Fibroblast of skin of right biceps (primary cell): ENCODE data around the gene GPR146.

Experiments used
- DNase-seq: peaks from one replicate; pipeline ENCODE4 v3.0.0-alpha.2; 2013

Gene GPR146

DNA sequence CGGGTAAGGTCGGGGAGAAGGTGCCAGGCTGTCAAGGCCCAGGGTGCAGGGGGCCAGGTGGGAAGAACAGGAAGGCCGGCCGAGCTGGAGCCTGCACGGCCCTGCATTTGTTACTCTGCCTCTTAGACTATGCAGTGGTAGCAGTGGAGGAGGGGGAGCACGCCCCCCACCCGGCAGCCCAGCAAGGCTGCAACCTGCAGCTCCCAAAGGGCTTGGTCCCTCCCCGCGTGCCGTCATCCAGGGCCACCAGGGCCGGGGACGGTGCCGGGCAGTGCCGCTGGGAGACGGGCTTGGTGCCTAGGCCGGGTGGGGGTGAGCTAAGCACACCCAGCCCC, 36.5 kb downstream of the GPR146 start:
- DNase-seq: no peak

DNA sequence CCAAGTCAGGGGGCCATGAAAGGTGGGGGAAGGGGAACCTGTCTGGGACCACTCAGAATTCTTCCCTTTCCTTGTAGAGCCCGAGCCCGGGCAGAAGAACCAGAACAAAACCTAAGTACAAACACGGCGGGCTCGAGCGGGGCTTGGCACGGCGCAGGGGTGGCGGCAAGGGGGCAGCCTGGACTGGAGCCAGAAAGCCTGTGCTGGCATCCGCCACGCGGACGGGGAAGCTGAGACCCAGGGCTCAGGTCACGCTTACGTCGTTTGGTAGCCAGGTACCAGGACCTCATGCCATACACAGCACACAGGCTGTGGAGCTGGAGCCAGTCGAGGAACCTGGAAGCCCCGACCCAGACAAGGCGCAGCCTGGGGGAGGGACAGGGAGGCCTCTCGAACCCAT, 37.0 kb downstream of the GPR146 start:
- no peak for DNase-seq

DNA sequence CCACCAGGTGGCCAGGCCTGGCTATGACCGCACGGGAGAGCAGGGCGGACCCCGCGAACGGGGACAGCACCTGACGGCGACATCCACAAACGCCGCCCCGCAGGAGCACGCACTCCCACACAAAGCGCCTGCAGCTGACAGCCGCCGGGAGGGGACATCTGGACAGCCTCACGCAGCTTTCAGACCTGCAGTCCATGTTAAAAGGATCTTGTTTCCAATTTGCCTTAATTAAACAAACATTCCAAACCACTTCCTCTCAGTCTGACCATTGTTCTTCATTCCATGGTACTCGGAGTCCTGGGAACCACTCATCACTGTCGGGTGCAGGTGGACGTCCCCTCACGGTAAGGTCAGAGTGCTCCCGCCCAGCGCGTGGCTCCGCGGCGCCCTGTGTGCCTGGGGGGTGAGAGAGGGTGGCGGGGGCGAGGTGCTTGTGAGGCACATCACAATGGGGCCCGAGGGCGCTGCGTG, 37.6 kb downstream of the GPR146 start:
- DNase-seq: no peak

DNA sequence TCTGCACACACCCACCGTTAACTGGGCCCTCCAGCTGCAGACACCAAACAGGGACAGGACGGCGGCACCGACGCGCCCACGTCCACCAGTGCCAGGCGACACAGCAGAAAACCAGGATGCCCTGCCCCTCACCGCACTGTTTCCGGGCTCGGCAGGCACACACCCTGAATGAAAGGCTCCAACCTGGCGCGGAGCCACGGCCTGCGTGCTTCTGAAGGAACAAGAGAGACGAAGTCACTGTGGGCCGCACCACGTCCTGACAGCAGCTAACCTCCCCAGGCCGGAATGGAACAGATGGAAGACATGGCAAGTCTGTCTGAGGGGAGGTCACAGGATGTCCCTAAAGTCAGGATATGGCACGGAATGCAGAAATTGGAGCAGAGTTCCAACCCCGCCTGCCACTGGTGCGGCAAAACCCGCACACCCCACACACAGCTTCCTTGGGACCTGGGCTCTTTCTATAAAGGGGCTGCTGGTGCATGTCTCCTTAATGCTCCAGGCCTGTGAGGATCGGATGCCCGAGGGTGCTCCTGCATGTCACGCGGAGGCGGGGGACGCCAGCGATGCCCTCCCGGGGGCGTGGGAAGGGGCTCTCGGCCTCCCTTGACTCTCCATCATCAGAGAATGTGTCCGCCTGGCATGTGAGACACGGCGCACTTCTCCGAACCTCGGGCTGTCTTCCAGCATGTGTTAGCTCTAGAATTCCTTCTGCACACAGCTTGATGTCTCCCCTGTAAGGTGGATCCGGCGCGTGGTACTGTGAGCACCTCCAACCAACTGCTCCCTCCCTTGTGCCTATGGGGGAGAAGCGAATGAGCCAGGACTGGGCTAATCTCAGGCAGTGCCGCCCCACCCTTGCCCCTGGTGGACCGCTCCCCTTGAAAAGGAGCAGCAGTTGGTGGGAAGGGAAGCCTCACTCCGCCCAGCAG, 39.6 kb downstream of the GPR146 start:
- no peak for DNase-seq

DNA sequence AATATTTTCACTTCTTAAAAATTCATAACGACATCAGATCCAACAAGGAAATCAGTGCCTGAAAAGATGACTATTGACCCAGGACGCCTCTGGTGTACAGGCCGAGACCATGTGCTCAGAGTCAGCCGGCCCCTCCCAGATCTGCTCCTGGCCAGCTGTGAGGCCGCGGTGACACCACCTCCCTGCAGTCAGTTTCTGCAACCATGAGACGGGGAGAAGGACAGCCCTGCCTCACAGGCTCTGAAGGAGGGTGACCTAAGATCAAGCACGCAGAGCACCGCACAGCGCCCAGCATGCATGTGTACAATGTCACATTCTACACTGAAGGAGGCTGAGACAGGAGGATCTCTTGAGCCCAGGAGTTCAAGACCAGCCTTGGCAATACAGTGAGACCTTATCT, 40.9 kb downstream of the GPR146 start:
- DNase-seq: no peak

DNA sequence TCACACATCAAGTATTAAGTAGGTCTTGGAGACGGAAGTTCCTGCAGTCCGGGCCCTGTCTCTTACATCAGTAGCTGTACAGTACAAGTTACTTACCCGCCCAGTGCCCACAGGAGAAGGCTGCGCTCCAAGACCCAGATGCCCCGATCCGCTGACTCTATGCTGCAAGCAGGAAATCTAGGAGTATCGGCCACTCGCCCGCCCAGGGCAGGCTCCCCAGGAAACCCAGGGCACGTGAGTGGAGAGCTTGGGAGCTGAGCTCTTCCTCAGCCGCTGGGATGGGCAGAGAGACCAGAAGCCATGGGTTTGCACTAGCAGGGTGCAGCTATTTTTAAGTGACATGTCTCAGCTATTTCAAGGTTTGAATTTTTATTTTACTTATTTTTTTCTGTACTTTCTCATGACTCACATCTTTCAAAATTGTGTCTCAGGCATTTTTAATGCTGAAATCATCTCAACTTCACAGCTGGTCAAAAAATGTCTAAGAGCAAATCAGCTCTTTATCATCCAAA, 41.6 kb downstream of the GPR146 start:
- peak; percentile 46 for DNase-seq

DNA sequence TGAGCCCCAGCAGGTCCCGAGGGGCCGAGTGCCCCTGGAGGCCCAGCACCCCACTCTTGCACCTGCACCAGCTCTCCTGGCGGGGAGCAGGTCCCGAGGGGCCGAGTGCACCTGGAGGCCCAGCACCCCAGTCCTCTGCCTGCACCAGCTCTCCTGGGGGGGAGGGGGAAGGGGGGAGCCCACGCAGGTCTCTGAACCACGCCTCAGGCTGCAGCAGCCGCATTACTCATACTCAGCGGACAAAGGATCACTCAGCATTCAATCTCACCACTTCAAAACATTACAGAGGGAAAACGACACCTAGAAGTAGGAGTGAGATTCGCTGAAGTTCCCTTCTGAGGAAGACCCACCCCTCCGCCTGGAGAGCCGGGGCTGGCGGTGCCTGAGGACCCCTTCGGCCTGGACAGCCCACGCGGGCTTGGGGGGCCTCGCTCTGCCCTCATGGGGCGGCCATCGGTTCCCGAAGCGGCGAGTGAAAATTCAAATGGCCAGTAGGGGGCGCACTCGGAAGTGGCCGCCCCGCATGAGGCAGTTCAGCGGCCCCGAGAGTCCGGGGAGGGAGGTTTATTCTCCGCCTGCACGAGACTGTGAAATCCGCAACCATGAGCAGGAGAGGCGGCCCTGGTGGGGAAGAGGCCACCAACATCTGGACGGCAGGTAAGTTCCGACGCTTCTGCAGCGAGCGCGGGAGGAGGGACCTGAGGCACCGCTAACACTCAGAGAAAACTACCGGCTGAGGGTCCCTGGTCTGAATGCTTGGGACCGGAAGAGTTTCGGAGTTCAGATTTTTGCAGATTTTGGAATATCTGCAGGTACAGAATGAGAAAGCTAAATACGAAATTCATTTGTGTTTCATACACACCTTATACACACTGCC, 42.5 kb downstream of the GPR146 start:
- DNase-seq: peak; percentile 56

DNA sequence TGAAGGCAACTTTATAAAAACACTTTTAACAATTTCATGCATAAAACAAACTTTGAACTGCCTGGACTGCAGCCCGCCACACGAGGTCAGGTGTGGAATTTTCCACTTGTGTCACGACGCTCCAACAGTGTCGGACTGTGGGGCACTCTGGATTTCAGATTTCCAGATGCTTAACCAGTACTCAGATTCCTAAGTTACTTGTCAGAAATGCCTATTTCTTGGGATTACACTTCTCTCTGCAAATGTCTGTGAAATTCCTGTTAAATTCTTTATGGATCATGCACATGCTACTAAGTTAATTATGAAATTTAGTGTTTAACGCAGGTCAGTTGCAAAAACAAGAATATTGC, 43.1 kb downstream of the GPR146 start:
- peak; percentile 63 for DNase-seq

DNA sequence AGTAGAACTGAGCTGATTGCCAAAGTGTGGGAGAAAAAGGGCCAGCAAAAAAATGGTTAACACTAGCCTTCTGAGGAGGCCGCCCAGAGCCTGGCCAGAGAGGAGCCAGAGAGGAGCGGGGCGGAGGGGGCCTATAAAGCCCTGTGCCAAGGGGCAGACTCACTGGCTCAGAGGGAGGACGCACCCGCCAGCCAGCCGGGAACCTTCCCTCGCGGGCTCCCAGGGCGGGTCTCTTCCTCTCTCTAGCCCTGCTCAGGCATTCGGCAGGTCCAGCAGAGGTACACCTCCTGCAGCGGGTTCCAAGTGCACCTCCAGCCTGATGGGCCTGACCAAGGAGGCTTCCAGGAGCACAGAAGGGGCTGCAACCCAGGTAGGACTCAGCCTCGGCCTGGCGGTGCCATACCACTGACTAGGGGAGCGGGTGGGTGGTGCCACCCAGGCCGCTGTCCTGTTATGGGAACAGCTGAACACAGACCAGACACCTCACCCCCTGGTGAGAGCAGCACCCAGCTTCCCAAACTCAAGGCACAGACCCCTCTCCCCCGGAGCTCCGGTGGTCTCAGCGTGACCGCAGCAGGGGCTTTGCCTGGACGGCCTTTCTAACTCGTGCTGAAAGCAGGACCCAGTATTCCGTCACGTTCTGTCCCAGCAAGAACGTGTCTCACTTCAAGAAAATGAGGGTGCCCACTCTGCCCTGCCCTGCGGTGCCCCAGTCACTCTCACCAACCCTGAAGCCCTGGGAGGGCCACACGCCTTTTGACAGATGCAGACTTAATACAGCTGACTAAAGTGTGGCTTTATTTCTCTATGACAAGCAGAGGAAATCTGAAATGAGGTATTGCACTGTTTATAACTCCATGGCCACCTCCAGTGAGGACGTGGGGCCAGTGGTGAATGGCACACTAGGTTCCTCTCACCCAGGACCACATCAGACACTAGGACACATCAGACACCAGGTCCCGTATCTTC, 43.9 kb downstream of the GPR146 start, which contains the start of gene GPER1:
Gene GPER1, plus strand, starts transcription at position 162 of the 969 bp plus-strand sequence. CDS start 3,616 bp downstream, outside the sequence.
- peak; percentile 24 for DNase-seq

DNA sequence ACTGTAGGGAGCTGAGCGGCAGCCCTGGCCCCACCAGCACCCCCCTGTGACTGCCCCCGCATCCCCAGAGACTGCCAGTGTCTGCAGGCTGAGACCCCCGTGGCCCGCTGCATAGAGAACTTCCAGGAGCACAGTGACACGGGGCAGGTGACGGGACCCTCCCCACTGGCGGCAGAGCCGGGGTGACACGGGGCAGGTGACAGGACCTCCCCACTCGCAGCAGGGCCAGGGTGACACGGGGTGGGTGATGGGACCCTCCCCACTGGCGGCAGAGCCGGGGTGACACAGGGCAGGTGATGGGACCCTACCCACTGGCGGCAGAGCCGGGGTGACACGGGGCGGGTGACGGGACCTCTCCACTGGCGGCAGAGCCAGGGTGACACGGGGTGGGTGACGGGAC, 45.9 kb downstream of the GPR146 start:
- no peak for DNase-seq

DNA sequence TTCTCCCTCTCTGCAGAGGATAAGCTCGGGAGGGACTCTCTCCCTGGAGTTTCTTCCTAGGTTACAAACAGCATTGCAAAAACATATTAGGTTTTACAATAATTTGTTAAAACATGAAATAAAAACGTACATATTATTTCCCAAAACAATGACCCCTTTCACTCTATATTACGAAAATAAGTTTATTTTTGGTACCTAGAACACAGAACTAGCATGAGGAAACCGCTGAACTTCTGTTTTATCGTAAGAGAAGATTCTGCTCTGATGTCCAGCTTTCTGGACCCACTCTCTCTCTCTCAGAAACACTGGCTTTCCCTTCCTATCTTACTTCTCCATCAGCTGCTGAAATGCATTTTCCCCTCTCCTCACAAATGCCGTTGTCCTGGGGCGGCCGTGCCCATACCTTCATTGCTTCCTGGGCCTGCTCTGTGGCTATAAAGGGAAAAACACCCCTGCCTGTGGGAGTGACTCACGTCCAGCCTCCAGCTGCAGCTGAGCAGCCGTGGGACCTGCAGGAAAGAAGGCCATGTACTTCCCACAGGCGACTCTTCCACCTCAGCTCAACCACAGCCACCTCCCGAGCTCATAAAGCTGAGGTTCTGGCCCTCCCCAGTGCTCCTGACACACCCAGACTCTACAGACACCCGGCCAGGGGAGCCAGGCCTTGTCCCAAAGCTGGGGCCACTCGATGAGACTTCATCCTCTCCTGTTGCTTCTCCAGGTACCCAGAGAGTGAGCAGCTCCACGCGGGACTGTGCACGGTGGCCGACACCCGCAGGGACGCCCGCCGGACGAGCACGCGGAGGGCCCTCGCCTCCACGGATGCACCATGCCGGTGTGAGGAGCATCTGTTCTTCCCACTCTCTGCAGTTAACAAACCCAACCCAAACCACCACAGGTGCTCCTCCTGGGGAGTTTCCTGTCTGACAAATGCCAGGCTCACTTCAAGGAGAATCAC, 46.6 kb downstream of the GPR146 start:
- no peak for DNase-seq

DNA sequence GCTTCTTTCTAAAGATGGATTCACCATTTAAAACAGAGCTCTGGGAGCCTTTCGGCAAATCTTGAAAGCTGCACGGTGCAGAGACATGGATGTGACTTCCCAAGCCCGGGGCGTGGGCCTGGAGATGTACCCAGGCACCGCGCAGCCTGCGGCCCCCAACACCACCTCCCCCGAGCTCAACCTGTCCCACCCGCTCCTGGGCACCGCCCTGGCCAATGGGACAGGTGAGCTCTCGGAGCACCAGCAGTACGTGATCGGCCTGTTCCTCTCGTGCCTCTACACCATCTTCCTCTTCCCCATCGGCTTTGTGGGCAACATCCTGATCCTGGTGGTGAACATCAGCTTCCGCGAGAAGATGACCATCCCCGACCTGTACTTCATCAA, 47.3 kb downstream of the GPR146 start:
- no peak for DNase-seq

DNA sequence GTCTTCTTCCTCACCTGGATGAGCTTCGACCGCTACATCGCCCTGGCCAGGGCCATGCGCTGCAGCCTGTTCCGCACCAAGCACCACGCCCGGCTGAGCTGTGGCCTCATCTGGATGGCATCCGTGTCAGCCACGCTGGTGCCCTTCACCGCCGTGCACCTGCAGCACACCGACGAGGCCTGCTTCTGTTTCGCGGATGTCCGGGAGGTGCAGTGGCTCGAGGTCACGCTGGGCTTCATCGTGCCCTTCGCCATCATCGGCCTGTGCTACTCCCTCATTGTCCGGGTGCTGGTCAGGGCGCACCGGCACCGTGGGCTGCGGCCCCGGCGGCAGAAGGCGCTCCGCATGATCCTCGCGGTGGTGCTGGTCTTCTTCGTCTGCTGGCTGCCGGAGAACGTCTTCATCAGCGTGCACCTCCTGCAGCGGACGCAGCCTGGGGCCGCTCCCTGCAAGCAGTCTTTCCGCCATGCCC, 47.9 kb downstream of the GPR146 start:
- no peak for DNase-seq

DNA sequence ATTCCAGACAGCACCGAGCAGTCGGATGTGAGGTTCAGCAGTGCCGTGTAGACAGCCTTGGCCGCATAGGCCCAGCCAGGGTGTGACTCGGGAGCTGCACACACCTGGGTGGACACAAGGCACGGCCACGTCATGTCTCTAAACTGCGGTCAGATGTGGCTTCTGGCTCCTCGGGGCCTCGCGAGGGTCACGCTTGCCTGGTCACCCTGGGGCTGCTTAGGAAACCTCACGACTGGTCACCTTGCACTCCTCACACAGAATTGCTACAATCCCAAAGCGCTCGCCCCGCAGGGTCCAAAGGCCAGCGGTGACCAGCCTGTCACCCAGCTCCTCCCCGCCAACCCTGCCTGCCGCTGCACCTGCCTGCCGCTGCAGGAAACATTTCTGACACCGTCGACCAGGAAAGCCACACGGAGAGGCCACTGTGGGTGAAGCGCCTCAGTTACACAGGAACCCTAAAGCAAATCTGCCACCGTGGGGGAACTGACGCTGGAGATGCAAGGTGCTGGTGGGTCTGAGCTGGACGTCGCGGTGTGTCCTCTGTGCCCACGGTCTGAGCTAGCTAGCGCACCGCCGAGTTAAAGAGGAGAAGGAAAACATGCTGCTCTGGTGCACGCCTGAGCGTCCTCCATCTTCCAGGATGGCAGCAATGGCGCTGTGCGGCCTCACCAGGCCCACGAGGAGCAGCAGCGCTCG, 48.6 kb downstream of the GPR146 start:
- DNase-seq: no peak

DNA sequence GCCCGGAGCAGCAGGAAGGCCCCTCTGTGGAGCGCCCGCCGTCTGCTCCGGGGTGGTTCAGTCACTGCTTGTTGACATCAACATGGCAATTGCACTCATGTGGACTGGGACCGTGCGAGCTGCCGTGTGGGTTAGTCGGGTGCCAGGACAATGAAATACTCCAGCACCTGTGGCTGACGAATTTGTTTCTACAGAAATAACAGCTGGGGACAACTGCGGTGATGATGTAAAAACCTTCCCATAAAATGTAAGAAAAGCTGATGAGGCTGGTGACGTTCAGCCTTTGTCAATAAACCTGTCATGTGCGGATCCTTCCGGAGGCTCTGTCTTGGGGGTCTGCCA, 49.1 kb downstream of the GPR146 start:
- DNase-seq: no peak

DNA sequence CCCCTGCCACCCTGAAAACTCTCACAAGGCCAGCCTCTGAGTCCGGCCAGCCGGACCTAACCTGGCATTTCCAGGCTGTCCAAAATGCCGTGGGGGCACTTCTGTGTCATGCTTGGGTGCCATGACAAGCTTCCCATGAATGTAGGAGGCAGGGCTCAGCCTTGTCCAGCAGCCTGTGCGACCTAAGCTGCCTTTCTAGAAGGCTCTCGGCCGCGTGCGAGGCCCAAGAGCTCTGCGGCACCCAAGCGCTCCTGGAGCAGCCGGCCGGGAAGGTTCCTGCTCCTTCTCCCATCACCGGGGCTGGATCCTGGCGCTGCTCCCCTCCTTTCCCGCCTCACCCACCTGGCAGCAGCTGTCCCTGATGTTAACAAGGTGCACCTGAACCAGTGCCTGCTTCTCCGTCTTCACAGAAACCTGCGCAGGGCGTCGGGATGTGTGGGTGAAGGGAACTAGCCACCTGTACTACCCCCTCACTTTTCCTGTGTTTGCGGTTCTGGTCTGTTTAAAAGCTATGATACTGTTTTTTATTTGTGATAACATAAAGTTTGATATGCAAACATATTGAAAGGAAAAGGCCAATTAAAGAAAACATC, 49.7 kb downstream of the GPR146 start:
- DNase-seq: no peak

DNA sequence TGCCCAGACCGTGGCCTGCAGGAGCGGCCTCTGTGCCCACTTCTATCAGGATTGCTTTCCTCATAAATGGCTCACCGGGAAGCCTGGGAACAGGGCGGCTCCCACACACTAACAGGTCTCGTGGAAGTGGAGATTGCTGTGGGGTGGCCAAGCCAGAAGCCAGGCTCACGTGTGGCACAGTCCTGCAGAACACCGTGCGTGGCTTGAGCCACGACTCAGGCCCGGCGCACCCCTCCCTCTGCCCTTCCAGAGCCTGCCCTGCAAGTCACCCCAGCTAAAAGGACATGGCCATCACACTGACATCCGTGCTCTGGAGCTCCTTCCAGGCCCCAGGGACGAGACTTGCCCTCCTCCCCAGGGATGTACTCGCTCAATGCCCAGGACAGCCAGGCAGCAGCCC, 50.5 kb downstream of the GPR146 start:
- no peak for DNase-seq

DNA sequence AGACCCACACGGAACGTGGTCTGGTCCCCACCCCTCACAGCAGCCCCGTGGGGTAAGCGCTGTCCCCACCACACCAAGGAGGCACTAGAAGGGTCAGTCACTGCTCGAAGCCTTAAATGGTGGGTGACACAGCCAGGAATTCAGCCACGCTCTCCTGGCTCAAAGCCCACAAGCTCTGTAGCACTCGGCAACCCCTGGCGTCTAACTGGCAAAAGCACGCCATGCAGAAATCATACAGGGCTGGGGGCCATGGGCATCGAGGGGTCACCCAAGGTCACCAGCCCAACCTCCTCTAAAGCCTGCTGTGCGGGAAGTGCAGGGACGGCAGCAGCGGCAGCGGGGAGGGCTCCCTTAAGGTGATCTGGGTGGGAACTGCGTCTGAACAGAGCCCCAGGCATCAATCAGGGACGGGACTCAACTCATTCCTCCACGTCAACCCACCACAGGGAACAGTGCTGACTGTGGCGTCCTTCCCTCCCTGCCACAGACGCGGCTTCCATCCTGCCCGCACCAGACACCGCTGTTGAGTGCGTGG, 51.3 kb downstream of the GPR146 start:
- DNase-seq: no peak

DNA sequence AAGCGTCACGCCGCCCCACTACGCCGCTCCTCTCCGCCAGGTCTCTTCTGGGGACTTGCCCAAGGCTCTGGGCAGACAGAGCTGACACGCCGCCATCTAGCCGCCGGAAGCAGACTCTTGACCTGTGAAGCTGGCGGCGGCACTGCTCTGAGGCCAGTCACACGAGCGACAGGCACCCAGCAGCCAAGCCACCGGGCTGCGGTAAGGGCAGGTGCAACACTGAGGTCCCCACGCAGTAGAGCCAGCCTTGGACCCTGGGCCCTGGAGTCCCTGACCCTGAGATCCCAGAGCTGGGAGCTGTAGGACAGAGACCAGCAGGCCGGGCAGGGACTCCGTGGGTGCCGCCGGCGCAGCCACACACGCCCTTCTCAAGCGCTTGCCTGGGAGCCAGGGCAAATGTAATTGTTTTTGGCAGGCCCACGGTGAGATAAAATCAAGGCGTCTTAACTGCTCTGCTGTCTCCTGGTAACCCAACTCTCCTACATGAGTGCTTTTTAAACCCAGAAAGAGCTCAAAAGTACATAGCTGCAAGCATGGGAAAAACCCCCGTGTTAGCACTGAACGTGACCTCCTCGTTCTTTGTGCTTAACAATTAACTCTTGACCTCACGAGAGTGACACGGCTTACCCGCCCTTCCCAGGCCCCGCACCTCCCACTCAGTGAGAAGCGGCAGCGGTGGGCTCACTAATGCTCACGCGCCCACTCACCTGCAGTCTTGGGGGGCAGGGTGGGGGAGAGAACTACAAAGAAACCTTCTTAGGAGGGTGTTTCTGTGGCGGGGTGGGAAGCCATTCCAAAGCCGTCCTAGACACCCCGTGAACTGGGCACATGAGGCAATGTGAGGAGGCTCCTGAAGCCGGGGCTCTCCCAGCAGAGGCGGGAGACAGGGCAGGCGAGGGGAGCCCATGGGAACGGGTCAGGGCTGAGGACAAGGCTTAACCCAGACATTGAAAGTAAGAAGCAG, 52.1 kb downstream of the GPR146 start:
- no peak for DNase-seq
